ENCODE results near the gene PLPPR2. TPM values are rescaled to one million over a fixed set of nuclear protein-coding genes. Genes with fewer than 3 reads are reported as not detected.
"Not testable (repeated sequence)": the region's sequence is repeated elsewhere in the genome, so short reads cannot be mapped to it uniquely, and the experiment has no call there.

The PLPPR2 gene
- total RNA-seq, 1 donor from 2014 or later: 26.5 TPM

DNA sequence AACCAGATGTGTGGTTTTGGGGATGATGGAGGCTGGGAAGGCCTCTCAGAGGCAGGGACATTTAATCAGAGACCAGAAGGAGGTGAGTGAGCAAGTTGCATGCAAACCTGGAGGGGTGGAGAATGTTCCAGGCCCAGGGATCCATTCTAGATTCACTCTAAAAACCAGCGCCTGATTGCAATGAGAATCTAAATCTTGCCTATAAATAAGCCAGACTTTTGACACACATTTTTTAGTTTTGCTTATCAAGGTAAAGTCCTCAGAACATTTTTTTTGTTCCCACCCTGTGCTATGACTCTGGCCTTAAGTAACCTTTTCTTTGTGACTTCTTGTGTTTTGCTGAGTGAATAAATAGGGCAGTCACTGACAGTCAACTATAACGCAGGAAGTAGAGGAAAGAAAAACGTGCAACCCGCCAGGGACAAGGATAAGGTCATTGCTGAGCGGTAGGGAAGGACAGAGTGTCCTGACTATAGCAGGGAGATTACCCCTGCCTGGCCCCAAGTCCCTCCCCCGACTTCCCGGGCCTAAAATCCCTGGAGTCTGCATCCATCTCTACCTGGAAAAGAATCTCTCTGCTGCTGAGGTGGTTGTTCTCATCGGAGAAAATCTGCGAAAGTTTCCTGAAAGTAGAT, 49.5 kb downstream of the PLPPR2 start:
- TF ChIP-seq, protein P1, sequence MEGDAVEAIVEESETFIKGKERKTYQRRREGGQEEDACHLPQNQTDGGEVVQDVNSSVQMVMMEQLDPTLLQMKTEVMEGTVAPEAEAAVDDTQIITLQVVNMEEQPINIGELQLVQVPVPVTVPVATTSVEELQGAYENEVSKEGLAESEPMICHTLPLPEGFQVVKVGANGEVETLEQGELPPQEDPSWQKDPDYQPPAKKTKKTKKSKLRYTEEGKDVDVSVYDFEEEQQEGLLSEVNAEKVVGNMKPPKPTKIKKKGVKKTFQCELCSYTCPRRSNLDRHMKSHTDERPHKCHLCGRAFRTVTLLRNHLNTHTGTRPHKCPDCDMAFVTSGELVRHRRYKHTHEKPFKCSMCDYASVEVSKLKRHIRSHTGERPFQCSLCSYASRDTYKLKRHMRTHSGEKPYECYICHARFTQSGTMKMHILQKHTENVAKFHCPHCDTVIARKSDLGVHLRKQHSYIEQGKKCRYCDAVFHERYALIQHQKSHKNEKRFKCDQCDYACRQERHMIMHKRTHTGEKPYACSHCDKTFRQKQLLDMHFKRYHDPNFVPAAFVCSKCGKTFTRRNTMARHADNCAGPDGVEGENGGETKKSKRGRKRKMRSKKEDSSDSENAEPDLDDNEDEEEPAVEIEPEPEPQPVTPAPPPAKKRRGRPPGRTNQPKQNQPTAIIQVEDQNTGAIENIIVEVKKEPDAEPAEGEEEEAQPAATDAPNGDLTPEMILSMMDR (IDR thresholded peaks at IDR 0.05): no peak
- H3K4me3 ChIP-seq: no peak overlapping the region
- intact Hi-C loops (cut with DNase I): no loop called here

DNA sequence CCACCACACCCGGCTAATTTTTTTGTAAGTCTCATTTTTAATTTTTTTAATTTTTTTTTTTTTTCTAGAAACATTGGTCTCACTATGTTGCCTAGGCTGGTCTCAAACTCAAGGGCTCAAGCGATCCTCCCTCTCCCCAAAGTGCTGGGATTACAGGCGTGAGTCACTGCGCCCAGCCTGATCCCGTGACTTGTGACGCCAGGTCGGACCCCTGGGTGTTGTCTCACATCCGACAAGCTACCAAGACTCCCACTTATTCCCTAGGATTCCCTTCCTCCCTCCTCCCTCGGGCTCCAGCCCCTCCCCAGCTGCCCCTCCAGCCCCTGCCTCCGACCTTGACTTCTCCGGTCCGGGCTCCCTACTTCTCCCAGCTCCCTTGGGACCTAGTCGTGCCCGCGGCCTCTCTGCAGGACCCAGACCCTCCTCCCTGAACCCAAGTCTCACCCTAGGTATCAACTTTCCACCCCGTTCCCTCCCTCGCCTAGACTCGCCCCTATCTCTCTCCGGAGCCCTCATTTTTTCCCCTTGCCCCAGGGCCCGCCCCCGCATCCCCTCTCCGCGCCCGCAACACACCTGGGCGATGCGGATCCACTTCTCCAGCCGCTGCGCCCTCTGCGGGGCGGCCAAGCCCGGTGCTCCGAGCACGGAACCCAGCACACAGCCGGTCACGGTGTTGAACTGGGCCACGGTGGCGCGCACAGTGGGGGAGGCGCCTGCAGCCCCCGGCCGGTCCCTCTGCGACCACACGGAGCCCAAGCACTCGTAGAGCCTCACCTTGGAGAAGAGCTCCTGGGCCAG, 50.8 kb downstream of the PLPPR2 start:
- H3K4me1 ChIP-seq: no peaks in the 10 kb centered on the region
- ATAC-seq (peak; percentile 51), DNase-seq (no peak)
- H3K4me3 ChIP-seq: no peak overlapping the region
- TF ChIP-seq, protein P1 (IDR thresholded peaks at IDR 0.05): no peak
- H3K27ac ChIP-seq: no peak overlapping the region
- H3K27me3 ChIP-seq: no peaks in the 10 kb centered on the region
- no peaks in the 10 kb centered on the region for H3K36me3 ChIP-seq
- no peaks in the 10 kb centered on the region for H3K9me3 ChIP-seq
- intact Hi-C loops (cut with DNase I): no loop called here

More for the DNA sequence above, 49.5 kb downstream of the PLPPR2 start:
- Histone ChIP-seq H3K27ac (no peak overlapping the region), H3K36me3 (no peaks in the 10 kb centered on the region), H3K9me3 (no peaks in the 10 kb centered on the region), H3K4me1 (no peaks in the 10 kb centered on the region), H3K27me3 (no peaks in the 10 kb centered on the region)
- DNase-seq (no peak), ATAC-seq (no peak)

DNA sequence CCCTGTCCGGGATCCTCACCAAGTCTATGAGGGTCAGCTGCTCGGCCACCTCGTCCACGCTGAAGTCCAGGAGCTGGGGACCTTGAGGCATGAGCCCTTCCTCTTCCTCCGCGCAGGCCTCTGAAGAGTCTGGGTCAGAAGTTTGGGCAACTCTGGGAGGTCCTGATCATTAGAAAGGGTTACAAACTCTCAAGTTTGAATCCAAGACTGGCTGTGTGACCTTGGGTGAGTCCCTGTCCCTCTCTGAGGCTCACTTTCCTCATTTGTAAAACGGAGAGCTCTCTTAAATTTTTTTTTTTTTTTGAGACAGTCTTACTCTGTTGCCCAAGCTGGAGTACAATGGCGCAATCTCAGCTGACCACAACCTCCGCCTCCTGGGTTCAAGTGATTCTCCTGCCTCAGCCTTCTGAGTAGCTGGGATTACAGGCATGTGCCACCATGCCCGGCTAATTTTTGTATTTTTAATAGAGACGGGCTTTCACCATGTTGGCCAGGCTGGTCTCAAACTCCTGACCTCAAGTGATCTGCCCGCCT, 51.5 kb downstream of the PLPPR2 start:
- H3K9me3 ChIP-seq; H3K4me1 ChIP-seq; H3K27me3 ChIP-seq; DNase-seq; H3K36me3 ChIP-seq; H3K27ac ChIP-seq; H3K4me3 ChIP-seq; intact Hi-C loops (cut with DNase I): not testable (repeated sequence)
- peak; percentile 40 for ATAC-seq

DNA sequence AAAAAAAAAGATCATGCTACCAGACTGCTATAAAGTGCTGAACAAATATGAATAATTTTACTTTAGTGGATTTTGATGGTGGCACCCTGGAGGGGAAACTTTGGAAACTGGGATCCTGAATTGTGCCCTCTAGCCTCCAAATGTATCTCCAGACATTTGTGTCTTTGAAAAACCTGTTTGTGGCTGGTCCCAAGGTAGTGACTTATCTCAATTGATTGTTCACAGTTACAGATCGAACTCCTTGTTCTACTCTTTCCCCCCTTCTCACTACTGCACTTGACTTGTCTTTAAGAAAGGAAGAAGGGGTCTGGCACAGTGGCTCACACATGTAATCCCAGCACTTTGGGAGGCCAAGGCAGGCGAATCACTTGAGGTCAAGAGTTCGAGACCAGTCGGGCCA, 53.4 kb downstream of the PLPPR2 start:
- DNase-seq: no peak
- intact Hi-C loops (cut with DNase I): no loop called here

DNA sequence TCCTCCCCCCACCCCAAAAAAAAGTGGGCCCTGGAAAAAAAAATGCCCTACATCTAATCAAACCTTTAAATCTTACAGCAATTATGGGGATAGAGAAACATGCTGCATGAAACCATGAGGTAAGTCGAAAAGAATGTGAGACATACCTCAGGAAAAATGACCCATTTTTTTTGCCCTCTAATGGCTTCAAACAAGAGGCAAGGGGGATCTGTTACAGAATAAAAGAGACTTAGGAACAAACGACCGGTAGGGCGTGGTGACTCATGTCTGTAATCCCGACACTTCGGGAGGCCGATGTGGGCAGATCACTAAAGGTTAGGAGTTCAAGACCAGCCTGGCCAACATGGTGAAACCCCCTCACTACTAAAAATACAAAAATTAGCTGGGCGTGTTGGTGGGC, 55.5 kb downstream of the PLPPR2 start:
- DNase-seq (no peak), ATAC-seq (no peak)
- Histone ChIP-seq H3K4me1 (no peaks in the 10 kb centered on the region), H3K4me3 (no peak overlapping the region), H3K27me3 (no peaks in the 10 kb centered on the region), H3K27ac (no peak overlapping the region), H3K36me3 (no peaks in the 10 kb centered on the region), H3K9me3 (no peaks in the 10 kb centered on the region)
- TF ChIP-seq, protein P1 (IDR thresholded peaks at IDR 0.05): no peak
- intact Hi-C loops (cut with DNase I): no loop called here

More for the DNA sequence above, 53.4 kb downstream of the PLPPR2 start:
- Histone ChIP-seq H3K27me3 (no peaks in the 10 kb centered on the region), H3K27ac (no peak overlapping the region), H3K4me1 (no peaks in the 10 kb centered on the region), H3K36me3 (no peaks in the 10 kb centered on the region), H3K9me3 (no peaks in the 10 kb centered on the region), H3K4me3 (no peak overlapping the region)
- ATAC-seq: no peak
- TF ChIP-seq, protein P1 (IDR thresholded peaks at IDR 0.05): no peak

DNA sequence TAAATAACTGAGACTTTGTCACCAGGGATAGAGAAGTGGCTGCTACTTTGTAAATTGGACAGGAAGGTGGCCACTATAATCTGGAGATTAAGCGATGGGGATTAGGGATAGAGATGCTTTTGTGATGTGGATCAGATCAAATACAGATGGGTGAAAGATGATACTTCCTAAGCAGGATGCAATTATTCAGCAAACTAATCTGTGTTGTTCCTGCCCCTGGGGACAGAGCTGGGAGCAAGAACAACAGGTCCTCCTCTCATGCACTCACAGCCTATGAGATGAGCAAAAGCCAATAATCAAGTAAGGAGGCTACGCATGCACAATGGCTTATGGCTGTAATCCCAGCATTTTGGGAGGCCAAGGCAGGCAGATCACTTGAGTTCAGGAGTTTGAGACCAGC, 59.3 kb downstream of the PLPPR2 start:
- intact Hi-C loops (cut with DNase I): no loop called here
- ATAC-seq: no peak
- H3K27me3 ChIP-seq: no peaks in the 10 kb centered on the region
- H3K36me3 ChIP-seq: no peaks in the 10 kb centered on the region
- H3K9me3 ChIP-seq: no peaks in the 10 kb centered on the region
- no peak overlapping the region for H3K4me3 ChIP-seq
- DNase-seq: no peak
- TF ChIP-seq, protein P1 (IDR thresholded peaks at IDR 0.05): no peak
- H3K27ac ChIP-seq: no peak overlapping the region
- H3K4me1 ChIP-seq: peaks cover 3% of the 10 kb centered on the region
